ENCODE data around the gene RAD21L1.

The RAD21L1 gene

GRCh38 chr20:1224205-1224890 lies 1.5 kb upstream of the RAD21L1 start:
- H3K4me3 ChIP-seq (ENCODE audit: low read depth, low read length) = no peak overlapping the region
- no peak for DNase-seq (ENCODE audit: low read depth)
- TF ChIP-seq CTCF (IDR thresholded peaks at IDR 0.05; ENCODE audit: insufficient read depth, low read depth, low read length, missing control alignments) = no peak

GRCh38 chr20:1225263-1225782 lies 521 bp upstream of the RAD21L1 start:
- H3K4me3 ChIP-seq (ENCODE audit: low read depth, low read length) = no peak overlapping the region
- no peak for DNase-seq (ENCODE audit: low read depth)
- TF ChIP-seq CTCF (IDR thresholded peaks at IDR 0.05; ENCODE audit: insufficient read depth, low read depth, low read length, missing control alignments) = no peak

- DNase-seq (ENCODE audit: low read depth) = no peak
- TF ChIP-seq CTCF (IDR thresholded peaks at IDR 0.05; ENCODE audit: insufficient read depth, low read depth, low read length, missing control alignments) = no peak
These were observed 3.7 kb downstream of the RAD21L1 start for GRCh38 chr20:1229541-1229940.

GRCh38 chr20:1232286-1233111 lies 6.7 kb downstream of the RAD21L1 start:
- H3K4me3 ChIP-seq (ENCODE audit: low read depth, low read length) = no peak overlapping the region
- DNase-seq (ENCODE audit: low read depth) = peak; percentile 18
- no peak for TF ChIP-seq CTCF (IDR thresholded peaks at IDR 0.05; ENCODE audit: insufficient read depth, low read depth, low read length, missing control alignments)

More at GRCh38 chr20:1229541-1229940, 3.7 kb downstream of the RAD21L1 start:
- H3K4me3 ChIP-seq (ENCODE audit: low read depth, low read length) = no peak overlapping the region

GRCh38 chr20:1240549-1240948 lies 14.7 kb downstream of the RAD21L1 start:
- TF ChIP-seq CTCF (IDR thresholded peaks at IDR 0.05; ENCODE audit: insufficient read depth, low read depth, low read length, missing control alignments) = no peak
- no peak overlapping the region for H3K4me3 ChIP-seq (ENCODE audit: low read depth, low read length)
- DNase-seq (ENCODE audit: low read depth) = no peak

- DNase-seq (ENCODE audit: low read depth) = no peak
- no peak overlapping the region for H3K4me3 ChIP-seq (ENCODE audit: low read depth, low read length)
- no peak for TF ChIP-seq CTCF (IDR thresholded peaks at IDR 0.05; ENCODE audit: insufficient read depth, low read depth, low read length, missing control alignments)
These were observed 15.6 kb downstream of the RAD21L1 start for GRCh38 chr20:1241456-1241855.
